Measurements from ENCODE around the gene HLA-F. TPM values are rescaled to one million over a fixed set of nuclear protein-coding genes. Genes with fewer than 3 reads are reported as not detected.

Gene HLA-F
- total RNA-seq, 1 experiment from 2014 or later, result 137 TPM

- Histone ChIP-seq H3K4me1 (replicated peaks) (peaks cover 6% of the 10 kb centered on the region), H3K27ac (no peak overlapping the region), H3K36me3 (no peaks in the 10 kb centered on the region), H3K4me3 (no peak overlapping the region), H3K9me3 (replicated peaks) (no peaks in the 10 kb centered on the region), H3K27me3 (replicated peaks) (no peaks in the 10 kb centered on the region)
- DNase-seq (ENCODE audit: low read depth in 1 of 2, low spot score in 2 of 2), result no peak
Observed at GRCh38 chr6:29743568-29743967, 20.3 kb downstream of the HLA-F start.

DNA sequence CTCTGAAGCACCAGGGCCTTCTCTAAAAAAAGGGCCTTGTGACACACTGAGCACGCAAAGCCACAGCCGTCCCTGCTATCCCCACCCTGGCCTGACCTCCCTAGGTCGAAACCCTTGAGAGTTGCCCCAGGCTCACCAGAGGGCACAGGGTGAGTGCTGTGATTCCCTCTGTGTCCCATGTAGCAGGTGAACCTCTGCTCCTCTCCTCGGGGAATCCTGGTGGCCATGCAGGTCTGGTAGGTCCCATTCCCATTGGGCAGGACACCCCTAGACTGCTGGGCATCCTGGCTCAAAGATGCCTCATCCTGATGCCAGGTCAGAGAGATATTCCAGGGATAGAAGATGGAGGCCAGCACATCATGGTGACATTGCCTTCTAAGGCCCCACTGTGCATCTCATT is 20.9 kb downstream of the HLA-F start:
- no peaks in the 10 kb centered on the region for H3K36me3 ChIP-seq
- no peak overlapping the region for H3K4me3 ChIP-seq
- no peaks in the 10 kb centered on the region for H3K27me3 ChIP-seq (replicated peaks)
- no peak overlapping the region for H3K27ac ChIP-seq
- H3K9me3 ChIP-seq (replicated peaks), result no peaks in the 10 kb centered on the region
- peaks cover 8% of the 10 kb centered on the region for H3K4me1 ChIP-seq (replicated peaks)
- no peak for DNase-seq (ENCODE audit: low read depth in 1 of 2, low spot score in 2 of 2)

- no peak overlapping the region for H3K27ac ChIP-seq
- H3K9me3 ChIP-seq (replicated peaks), result no peaks in the 10 kb centered on the region
- peaks cover 13% of the 10 kb centered on the region for H3K4me1 ChIP-seq (replicated peaks)
Observed at GRCh38 chr6:29744621-29745020, 21.4 kb downstream of the HLA-F start.

DNA sequence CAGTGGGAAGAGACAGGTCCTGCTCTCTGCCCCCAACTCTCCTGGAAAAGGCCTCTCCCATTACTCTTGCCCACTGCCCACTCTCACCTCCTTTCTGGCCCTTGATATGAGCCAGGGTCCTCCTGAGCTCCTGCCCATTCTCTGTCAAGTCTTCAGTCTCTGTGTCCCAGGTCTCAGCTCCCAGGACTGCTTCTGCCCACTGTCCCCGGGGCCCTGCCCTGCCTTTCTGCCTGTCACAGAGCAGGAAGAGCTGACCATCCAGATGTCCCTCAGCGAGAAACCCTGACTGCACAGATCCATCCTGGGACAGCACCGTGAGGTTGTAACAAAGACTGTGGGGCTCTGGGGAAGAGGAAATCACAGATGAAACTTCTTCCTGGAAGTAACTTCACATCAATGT is 22.2 kb downstream of the HLA-F start:
- Histone ChIP-seq H3K27me3 (replicated peaks) (no peaks in the 10 kb centered on the region), H3K4me3 (no peak overlapping the region), H3K36me3 (no peaks in the 10 kb centered on the region), H3K9me3 (replicated peaks) (no peaks in the 10 kb centered on the region), H3K4me1 (replicated peaks) (peaks cover 13% of the 10 kb centered on the region), H3K27ac (no peak overlapping the region)
- DNase-seq (ENCODE audit: low read depth in 1 of 2, low spot score in 2 of 2), result no peak

More at GRCh38 chr6:29744621-29745020, 21.4 kb downstream of the HLA-F start:
- no peak overlapping the region for H3K4me3 ChIP-seq
- no peaks in the 10 kb centered on the region for H3K36me3 ChIP-seq
- no peaks in the 10 kb centered on the region for H3K27me3 ChIP-seq (replicated peaks)
- DNase-seq (ENCODE audit: low read depth in 1 of 2, low spot score in 2 of 2), result no peak

DNA sequence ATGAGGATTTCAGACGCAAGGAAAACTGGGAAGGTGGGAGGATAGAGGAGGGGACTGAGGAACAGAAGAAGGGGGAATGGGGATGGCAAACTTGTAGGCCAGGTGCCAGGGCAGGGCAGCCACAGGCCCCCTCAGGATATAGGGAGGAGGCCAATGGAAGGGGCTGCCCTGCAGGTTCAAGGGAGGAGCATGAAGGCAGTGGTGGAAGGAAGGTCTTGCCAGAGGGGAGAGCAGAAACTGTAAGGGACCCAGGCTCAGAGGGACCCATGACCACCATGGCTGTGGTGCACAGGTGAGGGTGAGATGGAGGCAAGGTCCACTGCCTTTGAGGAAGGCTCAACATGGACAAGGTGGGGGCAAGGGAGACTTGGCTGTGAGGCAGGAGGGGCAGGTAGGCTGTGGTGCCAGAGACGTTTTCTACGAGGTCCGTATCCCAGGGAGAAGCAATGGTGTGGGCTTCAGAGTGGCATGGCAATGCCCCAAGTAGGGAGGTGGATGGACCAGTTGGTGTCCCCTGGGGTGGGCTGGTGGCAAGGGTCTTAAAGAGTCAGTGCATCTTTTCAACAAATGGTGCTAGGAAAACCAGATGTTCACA is 22.7 kb downstream of the HLA-F start:
- Histone ChIP-seq H3K27ac (no peak overlapping the region), H3K27me3 (replicated peaks) (no peaks in the 10 kb centered on the region), H3K4me1 (replicated peaks) (peaks cover 13% of the 10 kb centered on the region), H3K4me3 (no peak overlapping the region), H3K36me3 (no peaks in the 10 kb centered on the region), H3K9me3 (replicated peaks) (no peaks in the 10 kb centered on the region)
- DNase-seq (ENCODE audit: low read depth in 1 of 2, low spot score in 2 of 2), result no peak

GRCh38 chr6:29746846-29747687 is 23.8 kb downstream of the HLA-F start:
- no peak overlapping the region for H3K4me3 ChIP-seq
- DNase-seq (ENCODE audit: low read depth in 1 of 2, low spot score in 2 of 2), result no peak
- H3K4me1 ChIP-seq (replicated peaks), result peaks cover 13% of the 10 kb centered on the region
- H3K36me3 ChIP-seq, result no peaks in the 10 kb centered on the region
- no peaks in the 10 kb centered on the region for H3K9me3 ChIP-seq (replicated peaks)
- no peak overlapping the region for H3K27ac ChIP-seq
- H3K27me3 ChIP-seq (replicated peaks), result no peaks in the 10 kb centered on the region

- Histone ChIP-seq H3K27ac (no peak overlapping the region), H3K4me3 (peak overlapping the region; percentile 63), H3K4me1 (replicated peaks) (peaks cover 13% of the 10 kb centered on the region), H3K9me3 (replicated peaks) (no peaks in the 10 kb centered on the region), H3K27me3 (replicated peaks) (no peaks in the 10 kb centered on the region), H3K36me3 (no peaks in the 10 kb centered on the region)
- DNase-seq (ENCODE audit: low read depth in 1 of 2, low spot score in 2 of 2), result no peak
Observed at GRCh38 chr6:29747688-29748250, 24.5 kb downstream of the HLA-F start.

DNA sequence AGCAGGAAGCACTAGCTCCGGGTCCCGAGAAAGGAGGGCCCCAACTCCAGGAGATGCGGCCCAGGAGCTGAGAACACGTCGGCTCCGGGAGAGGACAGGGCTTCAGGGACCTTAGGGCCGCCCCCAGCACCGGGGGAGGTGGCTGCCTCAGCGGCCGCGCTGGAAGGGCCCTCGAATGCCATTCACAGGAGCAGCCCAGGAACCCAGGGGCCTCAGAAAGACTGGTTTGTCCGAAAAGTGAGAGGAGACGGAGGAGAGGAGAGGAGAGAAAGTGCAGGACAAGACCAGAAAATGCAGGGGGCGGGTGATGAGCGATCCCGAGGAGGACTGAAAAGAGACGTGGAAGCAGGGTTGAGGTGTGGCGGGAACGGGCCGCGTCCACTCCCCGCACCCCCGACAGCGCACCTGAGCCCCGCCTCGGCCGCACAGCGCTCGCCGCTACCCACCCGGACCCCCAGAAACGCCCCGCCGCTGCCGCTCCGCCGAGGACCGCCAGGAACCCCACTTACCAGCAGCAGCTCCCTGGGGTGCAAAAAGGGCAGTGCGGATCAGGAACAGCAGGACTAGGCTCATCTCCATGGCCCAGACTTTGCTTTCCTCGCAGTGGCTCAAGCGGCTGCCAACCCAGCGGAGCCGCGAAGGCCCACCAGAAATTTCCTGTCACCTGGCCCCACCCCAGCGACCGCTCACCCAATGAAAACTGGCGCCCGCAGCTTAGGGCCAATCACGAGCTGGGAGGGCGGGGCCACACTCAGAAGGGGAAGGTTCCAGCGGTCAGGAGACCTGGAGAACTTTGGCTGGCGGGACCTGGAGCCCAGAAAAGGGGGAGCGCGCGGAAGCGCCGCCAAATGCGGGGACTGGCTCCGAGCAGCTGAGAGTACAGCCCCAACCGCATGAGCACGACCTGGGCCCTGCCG is 25.4 kb downstream of the HLA-F start:
- no peak overlapping the region for H3K27ac ChIP-seq
- H3K4me1 ChIP-seq (replicated peaks), result peaks cover 13% of the 10 kb centered on the region
- peak overlapping the region; percentile 63 for H3K4me3 ChIP-seq
- no peaks in the 10 kb centered on the region for H3K27me3 ChIP-seq (replicated peaks)
- H3K9me3 ChIP-seq (replicated peaks), result no peaks in the 10 kb centered on the region
- DNase-seq (ENCODE audit: low read depth in 1 of 2, low spot score in 2 of 2), result peak; percentile 78 to 90
- H3K36me3 ChIP-seq, result no peaks in the 10 kb centered on the region

DNA sequence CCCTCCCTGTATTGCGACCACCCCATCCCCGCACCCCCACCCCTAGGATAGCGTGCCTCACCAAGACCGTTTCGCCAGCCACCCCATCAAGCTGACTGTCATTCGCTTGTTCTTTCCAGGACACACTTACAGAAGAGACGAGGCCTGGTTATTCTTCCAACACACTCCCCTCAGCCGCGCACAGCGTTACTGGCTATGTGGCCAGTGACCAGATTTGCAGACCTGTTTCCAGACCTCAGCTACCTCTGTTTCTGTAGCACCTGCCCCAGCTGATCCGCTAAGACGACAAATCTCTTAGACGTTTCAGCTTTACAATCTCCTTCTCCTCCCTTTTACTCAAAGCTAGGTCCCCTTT is 26.1 kb downstream of the HLA-F start:
- DNase-seq (ENCODE audit: low read depth in 1 of 2, low spot score in 2 of 2), result no peak
- H3K4me3 ChIP-seq, result peak overlapping the region; percentile 63
- no peaks in the 10 kb centered on the region for H3K9me3 ChIP-seq (replicated peaks)
- H3K4me1 ChIP-seq (replicated peaks), result peaks cover 13% of the 10 kb centered on the region
- no peaks in the 10 kb centered on the region for H3K27me3 ChIP-seq (replicated peaks)
- no peak overlapping the region for H3K27ac ChIP-seq
- H3K36me3 ChIP-seq, result no peaks in the 10 kb centered on the region

DNA sequence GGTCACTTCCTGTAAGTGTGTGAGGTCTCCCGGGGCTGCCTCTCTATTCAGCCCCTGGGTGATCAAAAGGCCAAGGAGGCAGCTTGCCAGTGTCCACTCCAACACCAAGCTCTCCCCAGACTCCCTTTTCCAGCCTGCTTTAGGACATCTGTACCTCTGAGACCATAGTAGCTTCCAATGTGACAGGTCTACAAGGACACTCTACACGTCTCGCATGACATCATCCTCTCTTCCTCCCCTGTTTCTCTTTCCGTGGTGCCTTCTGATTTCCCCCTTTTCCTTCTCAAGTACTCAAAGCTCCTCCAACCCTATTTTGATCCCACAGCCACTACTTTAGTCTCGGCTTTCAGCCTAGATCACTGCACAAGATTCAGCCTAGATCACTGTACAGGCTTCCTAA is 26.4 kb downstream of the HLA-F start:
- Histone ChIP-seq H3K27me3 (replicated peaks) (no peaks in the 10 kb centered on the region), H3K27ac (no peak overlapping the region), H3K4me1 (replicated peaks) (peaks cover 13% of the 10 kb centered on the region), H3K36me3 (no peaks in the 10 kb centered on the region), H3K9me3 (replicated peaks) (no peaks in the 10 kb centered on the region), H3K4me3 (no peak overlapping the region; the same call in 1 of the 2 replicates)
- DNase-seq (ENCODE audit: low read depth in 1 of 2, low spot score in 2 of 2), result no peak

GRCh38 chr6:29750709-29751108 is 27.5 kb downstream of the HLA-F start:
- H3K27ac ChIP-seq, result no peak overlapping the region
- DNase-seq (ENCODE audit: low read depth in 1 of 2, low spot score in 2 of 2), result no peak
- H3K4me1 ChIP-seq (replicated peaks), result peaks cover 13% of the 10 kb centered on the region
- no peaks in the 10 kb centered on the region for H3K9me3 ChIP-seq (replicated peaks)
- H3K27me3 ChIP-seq (replicated peaks), result no peaks in the 10 kb centered on the region
- no peak overlapping the region for H3K4me3 ChIP-seq
- no peaks in the 10 kb centered on the region for H3K36me3 ChIP-seq

GRCh38 chr6:29751480-29751879 is 28.2 kb downstream of the HLA-F start:
- Histone ChIP-seq H3K4me3 (no peak overlapping the region), H3K36me3 (no peaks in the 10 kb centered on the region)

DNA sequence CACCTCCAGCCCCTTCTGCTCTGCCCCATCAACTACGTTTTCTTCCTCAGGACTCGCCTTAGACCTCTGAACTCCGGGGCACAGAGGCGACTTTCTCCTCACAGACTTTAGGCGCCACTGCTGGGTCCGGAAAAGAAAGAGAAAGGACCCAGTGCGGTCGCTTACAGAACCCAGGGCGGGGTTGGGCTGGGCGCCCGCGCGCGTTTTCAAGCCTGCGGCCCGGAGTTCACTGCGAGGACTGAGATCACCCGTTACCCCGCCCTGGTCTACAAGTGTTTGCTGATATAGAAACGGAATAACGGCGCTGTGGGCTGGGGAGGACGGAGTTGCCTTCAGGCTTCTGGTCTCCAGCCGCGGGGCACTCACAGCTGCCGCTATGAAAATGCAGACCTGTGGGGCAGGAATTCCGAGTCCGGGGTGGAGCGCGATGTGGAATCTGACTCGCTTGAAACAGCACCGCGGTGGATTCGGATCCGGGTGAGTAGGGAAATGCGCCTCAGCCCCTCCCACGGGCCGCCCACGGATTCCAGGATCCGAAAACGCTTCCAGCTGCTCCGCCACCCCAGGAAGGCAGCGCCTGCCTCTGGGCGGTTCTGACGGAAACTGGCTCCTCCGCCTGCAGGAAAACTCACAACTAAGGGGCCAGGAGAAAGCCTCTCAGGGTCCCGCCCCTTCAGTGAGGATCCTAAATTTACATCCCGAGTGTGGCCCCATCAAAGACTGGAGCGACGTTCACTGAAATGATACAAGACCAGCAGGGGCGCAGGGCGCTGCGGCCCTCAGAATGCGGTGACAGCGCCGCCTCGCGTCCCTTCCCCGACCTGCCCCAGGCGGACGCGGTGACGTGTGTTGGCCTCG is 29.4 kb downstream of the HLA-F start:
- peak; percentile 91 to 93 for DNase-seq (ENCODE audit: low read depth in 1 of 2, low spot score in 2 of 2)
- Histone ChIP-seq H3K27ac (peak overlapping the region; percentile 66), H3K4me1 (replicated peaks) (peaks cover 12% of the 10 kb centered on the region)

More at GRCh38 chr6:29751480-29751879, 28.2 kb downstream of the HLA-F start:
- Histone ChIP-seq H3K27ac (no peak overlapping the region), H3K27me3 (replicated peaks) (no peaks in the 10 kb centered on the region), H3K9me3 (replicated peaks) (no peaks in the 10 kb centered on the region), H3K4me1 (replicated peaks) (peaks cover 13% of the 10 kb centered on the region)
- DNase-seq (ENCODE audit: low read depth in 1 of 2, low spot score in 2 of 2), result no peak

More for the DNA sequence above, 29.4 kb downstream of the HLA-F start:
- Histone ChIP-seq H3K36me3 (no peaks in the 10 kb centered on the region), H3K9me3 (replicated peaks) (no peaks in the 10 kb centered on the region), H3K27me3 (replicated peaks) (no peaks in the 10 kb centered on the region), H3K4me3 (peak overlapping the region; percentile 53)
